Mesothelial cell of epicardium (in vitro differentiated cells): ENCODE results near the gene GLRX5. TPM values are rescaled to one million over a fixed set of nuclear protein-coding genes. Genes with fewer than 3 reads are reported as not detected.
"Not testable (repeated sequence)": the region's sequence is repeated elsewhere in the genome, so short reads cannot be mapped to it uniquely, and the experiment has no call there.

ENCODE experiments used
- DNase-seq, 2 experiments: peaks; one replicate each; pipeline ENCODE4 v3.0.0; 2021; ENCODE audit warnings: low spot score in 2 of 2; ENCODE audit not compliant: unreplicated experiment in 2 of 2
- H3K27ac Mint-ChIP-seq: 2 replicates; pipeline ENCODE4 v1.8.0; 2021; ENCODE audit warnings: mixed read lengths
- H3K27me3 Mint-ChIP-seq: 2 replicates; pipeline ENCODE4 v1.8.0; 2021; ENCODE audit warnings: low read depth, mixed read lengths
- H3K36me3 Mint-ChIP-seq: 2 replicates; pipeline ENCODE4 v1.8.0; 2021; ENCODE audit warnings: mixed read lengths
- H3K4me1 Mint-ChIP-seq: 2 replicates; pipeline ENCODE4 v1.8.0; 2021; ENCODE audit warnings: mixed read lengths
- H3K4me3 Mint-ChIP-seq: 2 replicates; pipeline ENCODE4 v1.8.0; 2021; ENCODE audit warnings: mild to moderate bottlenecking, moderate library complexity, mixed read lengths
- H3K9me3 Mint-ChIP-seq: 2 replicates; pipeline ENCODE4 v1.8.0; 2021; ENCODE audit warnings: mixed read lengths
- CTCF ChIP-seq: fragments of 200-600 bp; sonication (generic); IDR thresholded peaks from one replicate; pipeline ENCODE4 v1.5.0; 2021; ENCODE audit warnings: antibody characterized with exemption; ENCODE audit not compliant: unreplicated experiment
- total RNA-seq: library from RNA; stranded (reverse); gene quantifications from 3 replicates; pipeline ENCODE4 v1.2.1, GENCODE V29; 2021

GLRX5 gene
- total RNA-seq, 1 donor from 2014 or later, result 38.4 TPM

- Mint-ChIP-seq H3K27me3 (peaks cover 28% of the 10 kb centered on the region), H3K9me3 (no peaks in the 10 kb centered on the region), H3K27ac (no peak overlapping the region), H3K4me3 (no peak overlapping the region), H3K36me3 (no peaks in the 10 kb centered on the region), H3K4me1 (no peaks in the 10 kb centered on the region)
- DNase-seq, result no peak
- no peak for TF ChIP-seq CTCF
Measured at GRCh38 chr14:95507174-95507573, 27.7 kb upstream of the GLRX5 start.

- TF ChIP-seq CTCF, result no peak
- no peak overlapping the region for H3K4me3 Mint-ChIP-seq
- H3K4me1 Mint-ChIP-seq, result no peaks in the 10 kb centered on the region
- H3K36me3 Mint-ChIP-seq, result no peaks in the 10 kb centered on the region
- no peak for DNase-seq
- peaks cover 24% of the 10 kb centered on the region for H3K27me3 Mint-ChIP-seq
- no peaks in the 10 kb centered on the region for H3K9me3 Mint-ChIP-seq
- no peak overlapping the region for H3K27ac Mint-ChIP-seq
Measured at GRCh38 chr14:95507701-95508103, 27.1 kb upstream of the GLRX5 start.

- no peak for TF ChIP-seq CTCF
- Mint-ChIP-seq H3K27ac (no peak overlapping the region), H3K4me3 (no peak overlapping the region), H3K36me3 (no peaks in the 10 kb centered on the region), H3K27me3 (peaks cover 29% of the 10 kb centered on the region), H3K4me1 (no peaks in the 10 kb centered on the region), H3K9me3 (no peaks in the 10 kb centered on the region)
- no peak for DNase-seq
Measured at GRCh38 chr14:95508377-95508776, 26.5 kb upstream of the GLRX5 start.

- no peak overlapping the region for H3K27ac Mint-ChIP-seq
- peaks cover 34% of the 10 kb centered on the region for H3K27me3 Mint-ChIP-seq
- no peak for DNase-seq
- H3K4me3 Mint-ChIP-seq, result no peak overlapping the region
- H3K9me3 Mint-ChIP-seq, result no peaks in the 10 kb centered on the region
- H3K36me3 Mint-ChIP-seq, result no peaks in the 10 kb centered on the region
- no peak for TF ChIP-seq CTCF
- no peaks in the 10 kb centered on the region for H3K4me1 Mint-ChIP-seq
Measured at GRCh38 chr14:95509495-95509894, 25.4 kb upstream of the GLRX5 start.

GRCh38 chr14:95510344-95510743 is 24.5 kb upstream of the GLRX5 start:
- not testable (repeated sequence) for H3K36me3 Mint-ChIP-seq, H3K4me1 Mint-ChIP-seq, H3K27ac Mint-ChIP-seq, H3K4me3 Mint-ChIP-seq, H3K9me3 Mint-ChIP-seq, DNase-seq
- H3K27me3 Mint-ChIP-seq, result peaks cover 40% of the 10 kb centered on the region

- no peak for DNase-seq
- H3K4me1 Mint-ChIP-seq, result peaks cover 9% of the 10 kb centered on the region
- H3K9me3 Mint-ChIP-seq, result no peaks in the 10 kb centered on the region
- no peak overlapping the region for H3K27ac Mint-ChIP-seq
- no peak overlapping the region for H3K4me3 Mint-ChIP-seq
- H3K27me3 Mint-ChIP-seq, result peaks cover 42% of the 10 kb centered on the region
- no peaks in the 10 kb centered on the region for H3K36me3 Mint-ChIP-seq
- TF ChIP-seq CTCF, result no peak
Measured at GRCh38 chr14:95510804-95511203, 24.0 kb upstream of the GLRX5 start.
